Measurements from ENCODE around the gene CACNA1H. TPM values are rescaled to one million over a fixed set of nuclear protein-coding genes. Genes with fewer than 3 reads are reported as not detected.

CACNA1H gene
- total and polyA plus RNA-seq, 7 donors, result 1.8 to 5.9 (median 2.3) TPM

DNA sequence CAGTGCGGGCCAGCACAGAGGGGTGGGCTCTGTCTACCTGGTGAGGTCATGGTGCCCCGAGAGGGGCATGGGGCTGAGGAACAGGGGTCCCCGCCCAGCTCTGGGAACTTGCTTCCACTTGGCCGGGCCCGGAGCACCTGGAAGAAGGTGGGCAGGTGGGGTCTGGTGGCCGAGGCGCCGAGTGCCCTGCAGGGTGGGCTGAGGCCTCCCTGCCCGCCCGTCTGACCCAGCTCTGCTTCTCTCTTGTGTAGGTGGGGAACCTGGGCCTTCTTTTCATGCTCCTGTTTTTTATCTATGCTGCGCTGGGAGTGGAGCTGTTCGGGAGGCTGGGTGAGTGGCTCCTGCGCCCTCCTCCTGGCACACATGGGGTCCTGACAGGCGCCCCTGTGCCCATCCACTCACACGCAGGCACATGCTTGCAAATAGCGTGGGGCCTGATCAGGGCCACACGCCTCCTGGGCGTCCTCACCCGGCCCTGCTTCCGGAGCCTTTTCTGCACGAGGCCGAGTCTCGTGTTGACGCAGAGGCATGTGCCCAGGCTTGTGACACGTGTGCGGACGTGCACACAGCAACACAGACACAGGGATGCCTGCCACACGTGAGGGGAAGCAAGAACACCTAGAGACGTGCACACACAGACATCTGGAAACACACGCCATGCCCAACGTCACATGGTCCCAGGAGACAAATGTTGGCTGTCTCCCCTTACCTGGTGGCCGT lies 63.9 kb downstream of the CACNA1H start:
- Histone ChIP-seq H3K4me1 (no peaks in the 10 kb centered on the region), H3K9me3 (no peaks in the 10 kb centered on the region), H3K4me3 (no peak overlapping the region), H3K27me3 (ENCODE audit: insufficient read depth in 3 of 3, low read length in 2 of 3) (peaks cover 0 to 40% (median 7%) of the 10 kb centered on the region in 3 donors), H3K27ac (no peak overlapping the region), H3K36me3 (ENCODE audit: insufficient read depth in 1 of 2, low read depth in 1 of 2) (no peaks in the 10 kb centered on the region)
- DNase-seq, result no peak
- WGBS, 3 donors, result 81 to 87% (median 86%) methylated on average over 30 to 32 of the region's 32 CpGs
- intact Hi-C loops (cut with DNase I), result no loop called here
- TF ChIP-seq, protein P1, sequence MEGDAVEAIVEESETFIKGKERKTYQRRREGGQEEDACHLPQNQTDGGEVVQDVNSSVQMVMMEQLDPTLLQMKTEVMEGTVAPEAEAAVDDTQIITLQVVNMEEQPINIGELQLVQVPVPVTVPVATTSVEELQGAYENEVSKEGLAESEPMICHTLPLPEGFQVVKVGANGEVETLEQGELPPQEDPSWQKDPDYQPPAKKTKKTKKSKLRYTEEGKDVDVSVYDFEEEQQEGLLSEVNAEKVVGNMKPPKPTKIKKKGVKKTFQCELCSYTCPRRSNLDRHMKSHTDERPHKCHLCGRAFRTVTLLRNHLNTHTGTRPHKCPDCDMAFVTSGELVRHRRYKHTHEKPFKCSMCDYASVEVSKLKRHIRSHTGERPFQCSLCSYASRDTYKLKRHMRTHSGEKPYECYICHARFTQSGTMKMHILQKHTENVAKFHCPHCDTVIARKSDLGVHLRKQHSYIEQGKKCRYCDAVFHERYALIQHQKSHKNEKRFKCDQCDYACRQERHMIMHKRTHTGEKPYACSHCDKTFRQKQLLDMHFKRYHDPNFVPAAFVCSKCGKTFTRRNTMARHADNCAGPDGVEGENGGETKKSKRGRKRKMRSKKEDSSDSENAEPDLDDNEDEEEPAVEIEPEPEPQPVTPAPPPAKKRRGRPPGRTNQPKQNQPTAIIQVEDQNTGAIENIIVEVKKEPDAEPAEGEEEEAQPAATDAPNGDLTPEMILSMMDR (IDR thresholded peaks at IDR 0.05), result no peak
- no peak for ATAC-seq

DNA sequence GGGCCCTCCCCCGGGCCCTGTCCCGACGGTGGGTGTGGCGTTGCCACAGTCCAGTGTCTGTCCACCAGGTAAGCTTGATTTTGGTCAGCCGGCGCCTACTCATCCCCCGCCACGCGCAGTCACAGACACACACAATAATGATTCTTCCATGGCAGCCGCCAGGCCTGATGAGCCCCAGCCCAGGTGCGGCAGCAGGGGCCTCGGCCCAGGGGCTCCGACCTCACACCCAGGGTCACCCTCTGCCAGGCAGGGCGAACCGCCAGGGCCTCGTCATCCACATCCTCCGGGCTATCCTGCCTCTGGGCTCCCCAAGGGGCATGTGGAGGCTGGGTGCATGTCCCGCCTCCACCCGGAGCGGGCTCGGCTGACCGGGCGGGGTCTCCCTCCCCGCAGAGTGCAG lies 64.6 kb downstream of the CACNA1H start:
- Histone ChIP-seq H3K4me3 (no peak overlapping the region), H3K27ac (no peak overlapping the region), H3K27me3 (ENCODE audit: insufficient read depth in 3 of 3, low read length in 2 of 3) (peaks cover 0 to 44% (median 7%) of the 10 kb centered on the region in 3 donors), H3K9me3 (no peaks in the 10 kb centered on the region), H3K4me1 (no peaks in the 10 kb centered on the region), H3K36me3 (ENCODE audit: insufficient read depth in 1 of 2, low read depth in 1 of 2) (no peaks in the 10 kb centered on the region)
- WGBS, 3 donors, result 84 to 89% (median 86%) methylated on average over 24 of the region's 24 CpGs
- no peak for ATAC-seq
- TF ChIP-seq, protein P1 (IDR thresholded peaks at IDR 0.05), result no peak
- DNase-seq, result no peak
- intact Hi-C loops (cut with DNase I), result no loop called here

DNA sequence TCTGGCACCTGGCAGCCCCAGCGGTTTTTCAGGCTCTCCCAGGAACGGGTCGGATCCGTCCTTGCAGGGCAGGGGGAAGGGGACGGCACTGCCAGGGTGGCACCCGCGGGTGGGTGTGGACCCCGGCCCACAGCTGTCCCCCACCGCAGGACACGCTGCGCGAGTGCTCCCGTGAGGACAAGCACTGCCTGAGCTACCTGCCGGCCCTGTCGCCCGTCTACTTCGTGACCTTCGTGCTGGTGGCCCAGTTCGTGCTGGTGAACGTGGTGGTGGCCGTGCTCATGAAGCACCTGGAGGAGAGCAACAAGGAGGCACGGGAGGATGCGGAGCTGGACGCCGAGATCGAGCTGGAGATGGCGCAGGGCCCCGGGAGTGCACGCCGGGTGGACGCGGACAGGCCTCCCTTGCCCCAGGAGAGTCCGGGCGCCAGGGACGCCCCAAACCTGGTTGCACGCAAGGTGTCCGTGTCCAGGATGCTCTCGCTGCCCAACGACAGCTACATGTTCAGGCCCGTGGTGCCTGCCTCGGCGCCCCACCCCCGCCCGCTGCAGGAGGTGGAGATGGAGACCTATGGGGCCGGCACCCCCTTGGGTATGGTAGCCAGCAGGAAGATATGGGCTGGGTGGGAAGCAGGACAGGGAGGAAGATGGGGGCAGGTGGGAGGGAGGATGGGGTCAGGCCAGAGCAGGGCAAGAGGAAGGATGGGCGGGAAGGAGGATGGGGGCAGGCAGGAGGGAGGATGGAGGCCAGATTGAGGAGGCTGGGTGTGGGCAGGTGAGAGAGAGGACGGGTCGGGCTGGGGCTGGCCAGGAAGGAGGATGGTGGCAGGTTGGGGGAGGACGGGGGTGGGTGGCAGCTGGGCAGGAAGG lies 65.4 kb downstream of the CACNA1H start:
- intact Hi-C loops (cut with DNase I), result no loop called here
- TF ChIP-seq, protein P1 (IDR thresholded peaks at IDR 0.05), result no peak
- Histone ChIP-seq H3K36me3 (ENCODE audit: insufficient read depth in 1 of 2, low read depth in 1 of 2) (no peaks in the 10 kb centered on the region), H3K9me3 (no peaks in the 10 kb centered on the region), H3K4me1 (no peaks in the 10 kb centered on the region), H3K4me3 (no peak overlapping the region), H3K27ac (no peak overlapping the region), H3K27me3 (ENCODE audit: insufficient read depth in 3 of 3, low read length in 2 of 3) (peaks cover 0 to 40% (median 8%) of the 10 kb centered on the region in 3 donors)
- DNase-seq (no peak), ATAC-seq (no peak)
- 86 to 87% (median 87%) methylated on average over 41 to 49 of the region's 49 CpGs for WGBS, 3 donors

DNA sequence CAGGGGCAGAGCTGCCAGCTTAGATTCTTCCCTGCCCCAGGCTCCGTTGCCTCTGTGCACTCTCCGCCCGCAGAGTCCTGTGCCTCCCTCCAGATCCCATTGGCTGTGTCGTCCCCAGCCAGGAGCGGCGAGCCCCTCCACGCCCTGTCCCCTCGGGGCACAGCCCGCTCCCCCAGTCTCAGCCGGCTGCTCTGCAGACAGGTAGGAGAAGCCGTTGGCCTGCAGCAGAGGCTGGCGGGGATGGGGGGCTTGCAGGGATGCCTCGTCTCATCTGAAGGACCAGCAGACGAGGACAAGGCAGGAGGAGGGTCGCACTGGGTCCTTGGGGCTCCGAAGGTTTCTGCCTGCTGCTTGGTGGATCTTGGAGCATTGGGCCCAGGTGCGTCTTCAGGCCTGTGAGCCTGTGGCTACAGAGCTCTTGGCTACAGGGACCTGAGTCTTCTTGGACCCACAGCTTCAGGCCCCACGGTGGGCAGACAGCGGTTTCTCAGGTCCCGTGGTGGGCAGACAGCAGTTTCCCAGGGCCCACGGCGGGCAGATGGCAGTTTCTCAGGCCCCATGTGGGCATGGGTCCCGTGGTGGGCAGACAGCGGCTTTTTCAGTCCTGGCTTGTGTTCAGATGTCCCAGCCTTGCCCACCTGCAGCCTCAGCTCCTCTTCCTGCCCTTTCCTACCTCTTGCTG lies 66.2 kb downstream of the CACNA1H start:
- peaks cover 0 to 40% (median 8%) of the 10 kb centered on the region in 3 donors for H3K27me3 ChIP-seq (ENCODE audit: insufficient read depth in 3 of 3, low read length in 2 of 3)
- intact Hi-C loops (cut with DNase I), result no loop called here
- no peaks in the 10 kb centered on the region for H3K4me1 ChIP-seq
- no peak for DNase-seq
- WGBS, 3 donors, result 78 to 87% (median 79%) methylated on average over 23 to 24 of the region's 24 CpGs
- no peaks in the 10 kb centered on the region for H3K9me3 ChIP-seq
- no peak for ATAC-seq
- H3K36me3 ChIP-seq (ENCODE audit: insufficient read depth in 1 of 2, low read depth in 1 of 2), result no peaks in the 10 kb centered on the region
- no peak overlapping the region for H3K27ac ChIP-seq
- TF ChIP-seq, protein P1 (IDR thresholded peaks at IDR 0.05), result no peak
- H3K4me3 ChIP-seq, result no peak overlapping the region
